ENCODE results near the gene SLC38A6. TPM values are rescaled to one million over a fixed set of nuclear protein-coding genes. Genes with fewer than 3 reads are reported as not detected.
"Not testable (repeated sequence)": the region's sequence is repeated elsewhere in the genome, so short reads cannot be mapped to it uniquely, and the experiment has no call there.

The SLC38A6 gene
- polyA plus RNA-seq, 1 donor from 2014 or later: 31.9 TPM

DNA sequence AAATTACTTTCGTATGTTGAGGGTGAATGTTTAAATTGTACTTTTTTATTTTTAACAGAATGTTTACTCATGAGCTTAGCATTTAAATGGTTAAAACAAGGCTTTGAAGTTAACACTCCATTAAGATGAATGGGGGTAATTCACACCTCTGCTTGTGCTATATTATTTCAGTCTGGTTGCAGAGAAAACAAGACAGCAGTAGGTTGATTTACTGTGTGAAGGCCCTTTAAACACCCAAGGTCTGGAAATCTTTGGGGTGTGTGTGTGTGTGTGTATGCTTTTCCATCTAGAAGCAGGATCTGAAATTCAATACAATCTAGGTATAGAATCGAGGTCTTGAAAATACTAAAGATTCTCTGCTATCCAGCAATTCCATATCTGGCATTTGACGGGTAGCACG, 83.8 kb downstream of the SLC38A6 start:
- no peaks in the 10 kb centered on the region for H3F3A ChIP-seq (ENCODE audit: insufficient read depth, low read length, poor library complexity, severe bottlenecking)
- no peaks in the 10 kb centered on the region for H3K36me3 ChIP-seq (ENCODE audit: insufficient read depth, low read length)
- no peak overlapping the region for H3K4me3 ChIP-seq (ENCODE audit: low read length)
- TF ChIP-seq, protein P1, sequence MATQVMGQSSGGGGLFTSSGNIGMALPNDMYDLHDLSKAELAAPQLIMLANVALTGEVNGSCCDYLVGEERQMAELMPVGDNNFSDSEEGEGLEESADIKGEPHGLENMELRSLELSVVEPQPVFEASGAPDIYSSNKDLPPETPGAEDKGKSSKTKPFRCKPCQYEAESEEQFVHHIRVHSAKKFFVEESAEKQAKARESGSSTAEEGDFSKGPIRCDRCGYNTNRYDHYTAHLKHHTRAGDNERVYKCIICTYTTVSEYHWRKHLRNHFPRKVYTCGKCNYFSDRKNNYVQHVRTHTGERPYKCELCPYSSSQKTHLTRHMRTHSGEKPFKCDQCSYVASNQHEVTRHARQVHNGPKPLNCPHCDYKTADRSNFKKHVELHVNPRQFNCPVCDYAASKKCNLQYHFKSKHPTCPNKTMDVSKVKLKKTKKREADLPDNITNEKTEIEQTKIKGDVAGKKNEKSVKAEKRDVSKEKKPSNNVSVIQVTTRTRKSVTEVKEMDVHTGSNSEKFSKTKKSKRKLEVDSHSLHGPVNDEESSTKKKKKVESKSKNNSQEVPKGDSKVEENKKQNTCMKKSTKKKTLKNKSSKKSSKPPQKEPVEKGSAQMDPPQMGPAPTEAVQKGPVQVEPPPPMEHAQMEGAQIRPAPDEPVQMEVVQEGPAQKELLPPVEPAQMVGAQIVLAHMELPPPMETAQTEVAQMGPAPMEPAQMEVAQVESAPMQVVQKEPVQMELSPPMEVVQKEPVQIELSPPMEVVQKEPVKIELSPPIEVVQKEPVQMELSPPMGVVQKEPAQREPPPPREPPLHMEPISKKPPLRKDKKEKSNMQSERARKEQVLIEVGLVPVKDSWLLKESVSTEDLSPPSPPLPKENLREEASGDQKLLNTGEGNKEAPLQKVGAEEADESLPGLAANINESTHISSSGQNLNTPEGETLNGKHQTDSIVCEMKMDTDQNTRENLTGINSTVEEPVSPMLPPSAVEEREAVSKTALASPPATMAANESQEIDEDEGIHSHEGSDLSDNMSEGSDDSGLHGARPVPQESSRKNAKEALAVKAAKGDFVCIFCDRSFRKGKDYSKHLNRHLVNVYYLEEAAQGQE (IDR thresholded peaks at IDR 0.05; ENCODE audit: borderline replicate concordance): no peak
- TF ChIP-seq, protein P2, sequence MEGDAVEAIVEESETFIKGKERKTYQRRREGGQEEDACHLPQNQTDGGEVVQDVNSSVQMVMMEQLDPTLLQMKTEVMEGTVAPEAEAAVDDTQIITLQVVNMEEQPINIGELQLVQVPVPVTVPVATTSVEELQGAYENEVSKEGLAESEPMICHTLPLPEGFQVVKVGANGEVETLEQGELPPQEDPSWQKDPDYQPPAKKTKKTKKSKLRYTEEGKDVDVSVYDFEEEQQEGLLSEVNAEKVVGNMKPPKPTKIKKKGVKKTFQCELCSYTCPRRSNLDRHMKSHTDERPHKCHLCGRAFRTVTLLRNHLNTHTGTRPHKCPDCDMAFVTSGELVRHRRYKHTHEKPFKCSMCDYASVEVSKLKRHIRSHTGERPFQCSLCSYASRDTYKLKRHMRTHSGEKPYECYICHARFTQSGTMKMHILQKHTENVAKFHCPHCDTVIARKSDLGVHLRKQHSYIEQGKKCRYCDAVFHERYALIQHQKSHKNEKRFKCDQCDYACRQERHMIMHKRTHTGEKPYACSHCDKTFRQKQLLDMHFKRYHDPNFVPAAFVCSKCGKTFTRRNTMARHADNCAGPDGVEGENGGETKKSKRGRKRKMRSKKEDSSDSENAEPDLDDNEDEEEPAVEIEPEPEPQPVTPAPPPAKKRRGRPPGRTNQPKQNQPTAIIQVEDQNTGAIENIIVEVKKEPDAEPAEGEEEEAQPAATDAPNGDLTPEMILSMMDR (IDR thresholded peaks at IDR 0.05; ENCODE audit: poor library complexity, severe bottlenecking): no peak
- TF ChIP-seq EP300 (conservative IDR thresholded peaks at IDR 0.05; ENCODE audit: poor library complexity, severe bottlenecking) (no peak), EZH2 (IDR thresholded peaks at IDR 0.05; ENCODE audit: borderline replicate concordance, insufficient read depth, low read length, poor library complexity, severe bottlenecking) (no peak), TAF1 (IDR thresholded peaks at IDR 0.05; ENCODE audit: low read depth) (no peak), RAD21 (conservative IDR thresholded peaks at IDR 0.05) (no peak), SMC3 (conservative IDR thresholded peaks at IDR 0.05; ENCODE audit: poor library complexity) (no peak), POLR2AphosphoS5 (IDR thresholded peaks at IDR 0.05) (no peak), MXI1 (conservative IDR thresholded peaks at IDR 0.05; ENCODE audit: poor library complexity, severe bottlenecking) (no peak)
- H4K20me1 ChIP-seq (ENCODE audit: insufficient read depth): no peaks in the 10 kb centered on the region
- no peak overlapping the region for H2AFZ ChIP-seq (ENCODE audit: low read depth, low read length)
- H3K9me2 ChIP-seq (ENCODE audit: insufficient read depth, low read length): no peaks in the 10 kb centered on the region
- no peaks in the 10 kb centered on the region for H3K79me2 ChIP-seq (replicated peaks; ENCODE audit: insufficient read depth, low read length)
- H3K9ac ChIP-seq (ENCODE audit: low read length): no peak overlapping the region
- H3K27ac ChIP-seq (ENCODE audit: low read length): no peak overlapping the region
- no peaks in the 10 kb centered on the region for H3K9me3 ChIP-seq (ENCODE audit: low read length)
- H3K27me3 ChIP-seq (ENCODE audit: insufficient read depth, low read depth, low read length): no peaks in the 10 kb centered on the region
- H3K4me2 ChIP-seq (ENCODE audit: low read length): no peak overlapping the region

DNA sequence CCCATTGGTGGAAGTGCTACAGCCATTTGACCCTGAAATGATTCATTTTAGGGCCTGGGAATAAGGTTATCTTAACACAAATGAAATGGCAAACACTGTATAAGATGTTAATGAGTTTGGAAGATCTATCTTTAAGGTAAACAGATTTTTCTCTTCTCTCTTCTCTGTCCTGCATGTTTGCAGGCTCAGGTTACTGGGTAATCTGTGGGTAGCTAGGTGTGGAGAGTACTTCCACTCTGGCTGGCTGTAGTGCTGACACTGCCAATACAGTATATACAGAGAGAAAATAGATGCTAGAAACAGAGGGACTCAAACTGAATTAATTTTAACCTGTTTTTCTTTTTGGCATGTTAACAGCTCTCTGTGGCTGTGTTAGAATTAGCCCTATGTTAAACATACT, 84.6 kb downstream of the SLC38A6 start:
- Histone ChIP-seq H3K9ac (ENCODE audit: low read length) (no peak overlapping the region), H3K27me3 (ENCODE audit: insufficient read depth, low read depth, low read length) (no peaks in the 10 kb centered on the region), H3K4me2 (ENCODE audit: low read length) (no peak overlapping the region), H4K20me1 (ENCODE audit: insufficient read depth) (no peaks in the 10 kb centered on the region), H3K36me3 (ENCODE audit: insufficient read depth, low read length) (no peaks in the 10 kb centered on the region), H3K9me2 (ENCODE audit: insufficient read depth, low read length) (no peaks in the 10 kb centered on the region), H3K4me3 (ENCODE audit: low read length) (no peak overlapping the region), H3K27ac (ENCODE audit: low read length) (no peak overlapping the region), H3F3A (ENCODE audit: insufficient read depth, low read length, poor library complexity, severe bottlenecking) (no peaks in the 10 kb centered on the region), H3K9me3 (ENCODE audit: low read length) (no peaks in the 10 kb centered on the region), H3K79me2 (replicated peaks; ENCODE audit: insufficient read depth, low read length) (no peaks in the 10 kb centered on the region), H2AFZ (ENCODE audit: low read depth, low read length) (no peak overlapping the region)
- TF ChIP-seq SMC3 (conservative IDR thresholded peaks at IDR 0.05; ENCODE audit: poor library complexity) (no peak), EP300 (conservative IDR thresholded peaks at IDR 0.05; ENCODE audit: poor library complexity, severe bottlenecking) (no peak)
- TF ChIP-seq, protein P1 (IDR thresholded peaks at IDR 0.05; ENCODE audit: borderline replicate concordance): no peak

DNA sequence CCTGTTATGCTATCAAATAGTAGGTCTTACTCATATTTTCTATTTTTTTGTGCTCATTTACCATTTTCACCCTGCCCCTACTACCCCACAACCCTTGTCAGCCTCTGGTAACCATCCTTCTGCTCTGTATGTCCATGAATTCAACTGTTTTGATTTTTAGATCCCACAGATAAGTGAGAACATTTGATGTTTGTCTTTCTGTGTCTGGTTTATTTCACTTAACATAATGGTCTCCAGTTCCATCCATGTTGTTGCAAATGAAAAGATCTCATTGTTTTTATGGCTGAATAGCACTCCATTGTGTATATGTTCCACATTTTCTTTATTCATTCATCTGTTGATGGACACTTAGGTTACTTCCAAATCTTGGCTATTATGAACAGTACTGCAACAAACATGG, 91.4 kb downstream of the SLC38A6 start:
- H3F3A ChIP-seq (ENCODE audit: insufficient read depth, low read length, poor library complexity, severe bottlenecking); H3K9ac ChIP-seq (ENCODE audit: low read length); H2AFZ ChIP-seq (ENCODE audit: low read depth, low read length); H4K20me1 ChIP-seq (ENCODE audit: insufficient read depth); H3K4me2 ChIP-seq (ENCODE audit: low read length); H3K27me3 ChIP-seq (ENCODE audit: insufficient read depth, low read depth, low read length); H3K9me3 ChIP-seq (ENCODE audit: low read length); H3K4me3 ChIP-seq (ENCODE audit: low read length); H3K79me2 ChIP-seq (replicated peaks; ENCODE audit: insufficient read depth, low read length); H3K36me3 ChIP-seq (ENCODE audit: insufficient read depth, low read length); H3K9me2 ChIP-seq (ENCODE audit: insufficient read depth, low read length); H3K27ac ChIP-seq (ENCODE audit: low read length): not testable (repeated sequence)

Data from neural cell (in vitro differentiated cells).